Right ventricle myocardium inferior (tissue), 1 donor: ENCODE measurements around the gene MAPK8IP2. TPM values are rescaled to one million over a fixed set of nuclear protein-coding genes. Genes with fewer than 3 reads are reported as not detected.
A peak's percentile ranks its signal among the peaks of the same experiment; 100 is the strongest.
"Not testable (repeated sequence)": the region's sequence is repeated elsewhere in the genome, so short reads cannot be mapped to it uniquely, and the experiment has no call there.

Experiments
- ATAC-seq: fragments of 200-7000 bp; cut with Tn5 transposase; one replicate; pipeline ENCODE4 v1.9.1; 2020; ENCODE audit warnings: mild to moderate bottlenecking, moderate library complexity
- DNase-seq: peaks from one replicate; pipeline ENCODE4 v3.0.0; 2021; ENCODE audit errors: missing footprints
- intact Hi-C: fragments of 100-400 bp; cut with DNase I; formaldehyde crosslinking; loops from one replicate; pipeline ENCODE4 v1.11.0; 2022
- total RNA-seq: library from RNA; stranded (reverse); fragmentation: NEBNext Ultra II Directional; extraction: Animal tissue kit (Norgen Biotek cat#: 25700); gene quantifications from one replicate; pipeline ENCODE4 v1.2.1, GENCODE V29; 2021
- donor health status: DM: no; HTN: yes; CAD: no; lungs with severe emphysema.

Gene MAPK8IP2
- total RNA-seq, 1 donor from 2014 or later, result 0.57 TPM

GRCh38 chr22:50625131-50625567, 24.6 kb downstream of the MAPK8IP2 start:
- intact Hi-C loops, result no loop called here
- ATAC-seq (no peak), DNase-seq (no peak)

GRCh38 chr22:50625568-50626313, 25.1 kb downstream of the MAPK8IP2 start:
- intact Hi-C loops, result no loop called here
- no peak for DNase-seq

DNA sequence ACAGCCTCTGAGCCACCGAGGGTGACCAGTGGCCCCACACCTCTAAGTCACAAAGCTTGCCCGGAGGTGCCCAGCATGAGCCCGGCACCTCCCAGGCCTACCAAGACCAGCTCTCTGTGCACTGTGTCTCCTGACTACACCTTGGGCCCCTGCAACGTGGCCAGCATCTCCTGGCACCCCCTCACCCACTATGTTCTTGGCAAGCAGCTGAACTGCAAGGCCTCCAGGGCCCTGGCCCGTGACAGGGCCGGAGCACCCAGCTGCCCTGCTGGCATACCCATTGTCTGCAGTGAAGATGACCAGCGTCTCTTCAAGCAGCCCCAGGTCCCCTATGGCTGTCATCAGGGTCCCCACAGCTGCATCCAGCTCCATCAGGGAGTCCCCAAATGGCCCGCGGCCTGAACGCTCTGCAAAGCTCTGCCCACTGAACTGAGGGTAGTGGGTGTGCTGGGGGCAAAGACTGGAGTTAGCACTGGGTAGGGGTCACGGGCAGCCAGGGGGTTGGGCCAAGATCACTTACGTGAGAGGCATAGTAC, 25.8 kb downstream of the MAPK8IP2 start:
- intact Hi-C loops, result no loop called here
- no peak for ATAC-seq
- DNase-seq, result no peak

More at GRCh38 chr22:50625568-50626313, 25.1 kb downstream of the MAPK8IP2 start:
- ATAC-seq, result no peak

- DNase-seq (no peak), ATAC-seq (no peak)
- intact Hi-C loops, result no loop called here
Observed at GRCh38 chr22:50626850-50627641, 26.5 kb downstream of the MAPK8IP2 start.

GRCh38 chr22:50627642-50628542, 27.3 kb downstream of the MAPK8IP2 start, which contains the start of gene ARSA:
Gene ARSA, minus strand, starts transcription at chr22:50628152. Its CDS starts 373 bp downstream, at chr22:50627779.
- intact Hi-C loops, result no loop called here
- peak; percentile 94 for ATAC-seq

DNA sequence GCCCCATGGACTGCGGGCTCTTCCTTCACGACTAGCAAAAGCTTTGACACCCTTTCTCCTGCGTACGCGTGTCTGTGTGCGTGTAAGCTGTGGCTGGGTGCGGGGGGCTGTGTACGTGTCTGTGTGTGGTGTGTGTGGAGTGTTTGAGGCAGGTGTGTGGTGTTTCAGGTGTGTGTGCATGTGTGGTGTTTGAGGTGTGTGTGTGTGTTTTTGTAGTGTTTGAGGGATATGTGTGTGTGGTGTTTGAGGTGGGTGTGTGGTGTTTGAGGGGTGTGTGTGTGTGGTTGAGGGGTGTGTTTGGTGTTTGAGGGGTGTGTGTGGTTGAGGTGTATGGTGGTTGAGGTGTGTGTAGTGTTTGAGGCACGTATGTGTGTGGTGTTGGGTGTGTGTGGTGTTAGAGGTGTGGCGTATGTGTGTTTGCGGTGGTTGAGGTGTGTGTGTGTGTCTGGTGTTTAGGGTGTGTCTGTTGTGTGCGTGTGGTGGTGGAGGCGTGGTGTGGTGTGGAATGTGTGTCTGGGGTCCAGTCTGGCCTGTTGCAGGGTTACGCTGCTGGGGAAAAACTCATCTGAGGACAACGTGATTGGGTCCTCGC, 28.0 kb downstream of the MAPK8IP2 start:
- intact Hi-C loops, result no loop called here
- no peak for DNase-seq
- peak; percentile 1 for ATAC-seq

More at GRCh38 chr22:50627642-50628542, 27.3 kb downstream of the MAPK8IP2 start, which contains the start of gene ARSA:
- DNase-seq, result peak; percentile 93

DNA sequence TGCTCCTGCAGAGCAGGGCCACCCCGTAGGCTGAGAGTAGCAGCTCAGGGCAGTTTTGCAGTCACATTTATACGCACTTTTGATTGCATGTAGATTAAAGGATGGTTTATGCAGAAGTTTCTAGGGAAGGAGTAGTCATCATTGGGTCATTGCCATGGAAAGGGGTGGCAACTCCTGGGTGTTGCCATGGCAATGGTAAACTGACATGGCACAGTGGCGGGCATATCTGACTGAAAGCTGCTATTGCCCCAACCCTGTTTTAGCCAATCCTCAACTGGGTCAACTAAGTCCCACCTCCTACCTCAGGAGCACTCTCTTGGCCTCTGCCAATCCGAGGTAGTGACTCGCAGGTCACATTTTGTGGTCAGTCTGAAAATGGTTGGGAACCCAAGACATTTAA, 29.8 kb downstream of the MAPK8IP2 start:
- ATAC-seq (no peak), DNase-seq (no peak)
- intact Hi-C loops, result no loop called here

GRCh38 chr22:50633086-50633485, 32.5 kb downstream of the MAPK8IP2 start:
- intact Hi-C loops, result no loop called here
- ATAC-seq (no peak), DNase-seq (no peak)

DNA sequence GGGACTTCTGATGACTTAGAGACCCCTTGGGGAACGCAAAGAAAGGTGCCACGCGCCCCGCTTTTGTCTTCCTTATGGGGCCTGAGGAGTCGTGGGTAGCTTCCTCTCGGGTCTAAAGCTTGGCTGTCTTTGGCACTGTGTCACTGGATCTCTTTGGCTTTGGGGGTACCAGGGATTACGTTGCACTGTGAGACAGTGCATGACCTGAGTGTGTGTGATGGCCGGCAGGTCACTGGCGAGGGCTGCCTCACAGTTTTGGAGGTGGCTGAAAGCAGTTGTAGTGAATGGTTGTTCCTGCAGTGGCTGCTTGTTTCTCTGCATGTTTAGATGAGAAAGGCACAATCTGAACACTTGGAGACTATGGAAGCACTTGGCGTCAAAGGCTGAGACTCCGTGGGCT, 33.2 kb downstream of the MAPK8IP2 start:
- ATAC-seq (no peak), DNase-seq (no peak)
- intact Hi-C loops, result no loop called here

- DNase-seq (no peak), ATAC-seq (no peak)
- intact Hi-C loops, result no loop called here
Observed at GRCh38 chr22:50635591-50635990, 35.0 kb downstream of the MAPK8IP2 start.

- intact Hi-C loops, DNase-seq, ATAC-seq: not testable (repeated sequence)
Observed at GRCh38 chr22:50640296-50640695, 39.7 kb downstream of the MAPK8IP2 start.

DNA sequence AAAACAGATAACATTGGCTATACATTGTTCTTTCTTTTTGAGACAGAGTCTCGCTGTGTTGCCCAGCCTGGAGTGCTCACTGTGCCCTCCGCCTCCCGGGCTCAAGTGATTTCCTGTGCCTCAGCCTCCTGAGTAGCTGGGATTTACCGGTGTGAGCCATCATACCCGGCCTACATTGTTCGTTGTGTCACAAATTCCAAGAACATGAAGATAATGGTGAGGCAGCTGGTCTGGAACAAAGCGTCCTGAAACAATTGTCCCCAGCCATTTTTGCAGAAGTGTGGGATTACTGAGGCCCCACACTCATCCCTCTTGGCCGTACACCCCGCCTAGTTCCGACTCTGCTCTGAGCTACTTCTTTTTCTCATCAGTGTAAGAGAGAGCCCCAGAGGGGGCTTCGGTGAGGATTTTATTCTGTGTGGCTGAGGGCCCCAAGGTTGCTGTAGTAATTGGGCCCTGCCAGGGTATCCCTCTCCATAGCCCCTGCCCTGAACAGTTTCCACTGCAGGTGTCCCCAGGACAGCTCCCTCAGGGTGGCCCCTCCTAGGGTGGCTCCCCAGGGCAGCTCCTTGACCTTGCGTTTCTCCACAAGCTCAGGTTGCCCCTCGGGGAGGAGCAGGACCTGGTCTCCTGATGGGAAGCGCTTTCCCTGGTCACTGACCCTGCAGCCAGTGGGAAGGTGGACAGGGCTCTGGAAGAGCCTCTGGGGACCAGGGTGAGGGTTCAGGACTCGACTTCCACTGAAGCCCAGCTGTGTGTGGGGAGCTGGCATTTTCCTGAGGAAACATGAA, 40.5 kb downstream of the MAPK8IP2 start:
- intact Hi-C loops, result no loop called here
- no peak for ATAC-seq

DNA sequence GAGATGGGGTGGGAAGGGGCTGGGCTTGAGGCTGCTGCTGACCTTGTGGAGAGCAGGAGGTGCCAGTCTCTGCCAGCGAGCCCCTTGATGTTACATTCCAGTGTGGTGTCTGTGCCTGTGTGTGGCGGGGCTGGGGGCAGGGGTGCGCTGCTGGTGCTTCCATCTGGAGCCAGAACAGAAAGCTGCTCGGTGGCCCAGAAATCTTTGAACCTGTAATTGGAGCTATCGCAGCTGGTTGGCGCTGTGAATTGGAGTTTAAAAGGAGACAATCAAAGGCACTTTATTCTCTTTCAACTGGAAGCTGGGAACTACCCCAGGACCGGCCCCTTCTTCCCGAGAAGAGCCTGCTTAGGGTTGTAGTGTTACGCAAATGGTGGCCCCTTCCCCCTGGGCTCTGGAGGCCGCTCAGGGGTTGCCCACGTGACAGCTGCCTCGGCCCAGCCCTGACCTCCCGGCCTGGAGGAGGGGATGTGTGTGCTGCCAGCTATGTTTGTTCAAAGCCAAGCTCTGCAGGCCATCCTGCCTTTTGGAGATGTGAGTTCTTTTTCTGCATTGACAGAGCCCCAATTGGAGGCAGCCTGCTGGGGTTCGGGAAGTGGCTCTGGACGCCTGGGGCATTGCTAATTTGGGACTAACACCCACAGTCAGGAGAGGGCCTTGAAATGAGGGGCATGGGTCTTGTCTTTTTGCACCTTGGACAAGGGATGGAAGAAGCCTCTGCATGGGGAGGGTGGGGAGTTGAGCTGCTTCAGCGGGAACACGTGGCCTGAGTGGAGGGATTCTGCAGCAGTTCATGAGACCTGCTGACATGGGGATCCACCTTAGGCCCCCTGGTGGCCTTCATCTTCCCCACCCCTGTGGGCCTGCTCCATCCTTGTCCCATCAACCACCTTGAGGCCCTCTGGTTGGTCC, 41.4 kb downstream of the MAPK8IP2 start:
- intact Hi-C loops, result no loop called here
- no peak for DNase-seq
- peak; percentile 65 for ATAC-seq

More for the DNA sequence above, 40.5 kb downstream of the MAPK8IP2 start:
- DNase-seq, result no peak

DNA sequence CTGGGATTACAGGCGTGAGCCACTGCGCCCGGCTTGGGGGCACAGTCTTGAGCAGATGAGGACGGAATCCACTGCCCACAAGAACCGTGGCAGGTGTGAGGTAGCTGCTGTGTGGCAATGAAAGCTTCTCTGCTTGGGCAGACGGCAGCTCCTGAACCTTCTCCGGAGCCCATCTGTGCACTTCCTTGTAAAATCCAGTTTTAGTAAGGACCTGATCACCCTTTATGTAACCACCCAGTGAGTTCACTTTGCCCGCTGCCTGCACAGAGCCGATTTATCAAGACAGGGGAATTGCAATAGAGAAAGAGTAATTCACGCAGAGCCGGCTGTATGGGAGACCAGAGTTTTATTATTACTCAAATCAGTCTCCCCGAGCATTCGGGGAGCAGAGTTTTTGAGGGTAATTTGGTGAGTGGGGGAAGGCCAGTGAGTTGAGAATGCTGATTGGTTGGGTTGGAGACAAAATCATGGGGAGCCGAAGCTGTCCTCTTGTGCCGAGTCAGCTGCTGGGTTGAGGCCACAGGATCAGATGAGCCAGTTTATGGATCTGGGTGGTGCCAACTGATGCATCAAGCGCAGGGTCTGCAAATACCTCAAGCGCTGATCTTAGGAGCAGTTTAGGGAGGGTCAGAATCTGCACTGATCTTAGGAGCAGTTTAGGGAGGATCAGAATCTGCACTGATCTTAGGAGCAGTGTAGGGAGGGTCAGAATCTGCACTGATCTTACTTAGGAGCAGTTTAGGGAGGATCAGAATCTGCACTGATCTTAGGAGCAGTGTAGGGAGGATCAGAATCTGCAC, 42.6 kb downstream of the MAPK8IP2 start:
- intact Hi-C loops, ATAC-seq, DNase-seq: not testable (repeated sequence)

- DNase-seq, intact Hi-C loops, ATAC-seq: not testable (repeated sequence)
Observed at GRCh38 chr22:50643821-50644101, 43.2 kb downstream of the MAPK8IP2 start.

- intact Hi-C loops, result no loop called here
Observed at GRCh38 chr22:50653256-50653655, 52.7 kb downstream of the MAPK8IP2 start.

More at GRCh38 chr22:50653256-50653655, 52.7 kb downstream of the MAPK8IP2 start:
- DNase-seq (no peak), ATAC-seq (no peak)
